ENCODE measurements around the gene GKN2. TPM values are rescaled to one million over a fixed set of nuclear protein-coding genes. Genes with fewer than 3 reads are reported as not detected.

GKN2 gene
- not detected for total RNA-seq

GRCh38 chr2:68952887-68953521, at the start of gene GKN2:
Gene GKN2, minus strand, starts transcription at chr2:68952893. Its CDS starts 32 bp downstream, at chr2:68952861.

GRCh38 chr2:68974251-68974650, 21.6 kb upstream of the GKN2 start, which contains the start of gene GKN1:
Gene GKN1, plus strand, starts transcription at chr2:68974636. Its CDS starts 42 bp downstream, at chr2:68974678.

Other genes starting within 250 kb of the GKN2 start
- gene ARHGAP25, start 218.1 kb downstream of the GKN2 start, total RNA-seq = 4.3 TPM
- not detected for gene BMP10, start 81.5 kb downstream of the GKN2 start, total RNA-seq
- not detected for gene GKN1, start 21.7 kb upstream of the GKN2 start, total RNA-seq
- gene ANTXR1, start 60.3 kb upstream of the GKN2 start, total RNA-seq = 137 TPM